MM.1S (cell line): ENCODE measurements around the gene CNNM4.

Experiments used
- DNase-seq: peaks from one replicate; pipeline ENCODE4 v3.0.0-alpha.2; 2015
- H2AFZ ChIP-seq: fragments of 300-600 bp; sonication (generic); 2 replicates; pipeline ENCODE4 v1.6.0; 2016; ENCODE audit warnings: antibody characterized with exemption, low read length
- H3F3A ChIP-seq: fragments of 300-600 bp; sonication (generic); 2 replicates; pipeline ENCODE4 v1.6.1; 2016; ENCODE audit warnings: mild to moderate bottlenecking, antibody characterized with exemption, low read length, moderate library complexity, mixed read lengths; ENCODE audit not compliant: insufficient read depth
- H3K27ac ChIP-seq: fragments of 300-600 bp; sonication (generic); 2 replicates; pipeline ENCODE4 v1.5.1; 2016; ENCODE audit warnings: mild to moderate bottlenecking, low read length
- H3K27me3 ChIP-seq: fragments of 300-600 bp; sonication (generic); replicated peaks from 2 replicates; pipeline ENCODE4 v1.6.0; 2016; ENCODE audit warnings: low read length; ENCODE audit not compliant: insufficient read depth
- H3K36me3 ChIP-seq: fragments of 300-600 bp; sonication (generic); replicated peaks from 2 replicates; pipeline ENCODE4 v1.6.1; 2016; ENCODE audit warnings: mild to moderate bottlenecking, low read length, mixed read lengths; ENCODE audit not compliant: insufficient read depth
- H3K4me1 ChIP-seq: fragments of 300-600 bp; sonication (generic); 2 replicates; pipeline ENCODE4 v1.6.1; 2016; ENCODE audit warnings: low read length, mixed read lengths
- H3K4me2 ChIP-seq: fragments of 300-600 bp; sonication (generic); 2 replicates; pipeline ENCODE4 v1.6.0; 2016; ENCODE audit warnings: low read depth, low read length
- H3K4me3 ChIP-seq: fragments of 300-600 bp; sonication (generic); 2 replicates; pipeline ENCODE4 v1.5.1; 2016; ENCODE audit warnings: low read length, mixed read lengths
- H3K79me2 ChIP-seq: fragments of 300-600 bp; sonication (generic); 2 replicates; pipeline ENCODE4 v1.6.1; 2016; ENCODE audit warnings: mixed run types, low read length, mixed read lengths
- H3K9ac ChIP-seq: fragments of 300-600 bp; sonication (generic); 2 replicates; pipeline ENCODE4 v1.6.1; 2016; ENCODE audit warnings: low read length, mixed read lengths
- H3K9me2 ChIP-seq: fragments of 300-600 bp; sonication (generic); replicated peaks from 2 replicates; pipeline ENCODE4 v1.6.1; 2016; ENCODE audit warnings: mild to moderate bottlenecking, low read length, mixed read lengths; ENCODE audit not compliant: insufficient read depth
- H3K9me3 ChIP-seq: fragments of 300-600 bp; sonication (generic); replicated peaks from 2 replicates; pipeline ENCODE4 v1.6.1; 2016; ENCODE audit warnings: mild to moderate bottlenecking, low read length, mixed read lengths; ENCODE audit not compliant: insufficient read depth
- H4K20me1 ChIP-seq: fragments of 300-600 bp; sonication (generic); 2 replicates; pipeline ENCODE4 v1.6.1; 2016; ENCODE audit warnings: mild to moderate bottlenecking, low read length, moderate library complexity, mixed read lengths; ENCODE audit not compliant: insufficient read depth
- CTCF ChIP-seq: fragments of 300-600 bp; sonication (generic); IDR thresholded peaks from 2 replicates; pipeline ENCODE4 v1.5.1; 2016; ENCODE audit warnings: antibody characterized with exemption, low read length, mixed read lengths
- EZH2 ChIP-seq: fragments of 300-600 bp; sonication (generic); optimal IDR thresholded peaks from 2 replicates; pipeline ENCODE3; 2017; ENCODE audit warnings: low read depth, mild to moderate bottlenecking, antibody characterized with exemption, low read length, mixed read lengths
- EZH2phosphoT487 ChIP-seq: fragments of 300-600 bp; sonication (generic); IDR thresholded peaks from 2 replicates; pipeline ENCODE4 v1.6.1; 2018; ENCODE audit warnings: antibody characterized with exemption, low read length

Gene CNNM4

GRCh38 chr2:96823198-96823597, 62.5 kb downstream of the CNNM4 start:
- Histone ChIP-seq H4K20me1 (0 out of 2 replicates have a peak, but pooled peaks cover 7% of the 10 kb centered on the region), H3K9ac (no peak overlapping the region), H3K9me3 (no peaks in the 10 kb centered on the region), H3K9me2 (no peaks in the 10 kb centered on the region), H3K27me3 (no peaks in the 10 kb centered on the region), H3K36me3 (peaks cover 7% of the 10 kb centered on the region), H3F3A (peaks cover 6% of the 10 kb centered on the region; the same call in 1 of the 2 replicates), H3K4me1 (peaks cover 11% of the 10 kb centered on the region; the same call in 1 of the 2 replicates), H3K4me2 (no peak overlapping the region), H2AFZ (no peak overlapping the region), H3K27ac (no peak overlapping the region), H3K4me3 (no peak overlapping the region), H3K79me2 (peaks cover 77% of the 10 kb centered on the region)
- TF ChIP-seq CTCF, result no peak
- TF ChIP-seq EZH2phosphoT487, result no peak
- no peak for TF ChIP-seq EZH2
- DNase-seq, result no peak

- Histone ChIP-seq H3K27me3 (no peaks in the 10 kb centered on the region), H3K9me3 (no peaks in the 10 kb centered on the region), H3K36me3 (peaks cover 11% of the 10 kb centered on the region), H4K20me1 (0 out of 2 replicates have a peak, but pooled peaks cover 7% of the 10 kb centered on the region), H3K4me3 (no peak overlapping the region), H3K9ac (no peak overlapping the region), H3K4me1 (0 out of 2 replicates have a peak, but pooled peaks cover 8% of the 10 kb centered on the region), H2AFZ (no peak overlapping the region), H3K9me2 (no peaks in the 10 kb centered on the region), H3K79me2 (peaks cover 66% of the 10 kb centered on the region), H3F3A (peaks cover 6% of the 10 kb centered on the region; the same call in 1 of the 2 replicates), H3K27ac (no peak overlapping the region), H3K4me2 (no peak overlapping the region)
- TF ChIP-seq EZH2phosphoT487 (no peak), EZH2 (no peak), CTCF (no peak)
- no peak for DNase-seq
Measured at GRCh38 chr2:96824079-96824870, 63.6 kb downstream of the CNNM4 start.

DNA sequence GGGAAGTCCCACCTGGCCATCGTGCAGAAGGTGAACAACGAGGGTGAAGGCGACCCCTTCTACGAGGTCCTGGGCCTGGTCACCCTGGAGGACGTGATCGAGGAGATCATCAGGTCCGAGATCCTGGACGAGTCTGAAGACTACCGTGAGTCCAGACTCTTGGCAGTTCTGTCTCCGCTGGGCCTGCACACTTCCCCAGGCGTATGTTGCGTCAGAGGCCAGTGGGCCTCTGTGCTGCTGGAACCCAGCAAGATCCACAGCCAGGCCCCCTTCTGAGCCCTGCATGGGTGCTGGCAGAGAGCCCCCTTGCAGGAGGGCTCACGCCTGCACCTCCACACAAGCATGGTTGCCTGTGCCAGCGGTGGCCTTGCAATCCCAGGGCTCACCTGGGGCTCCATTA, 64.4 kb downstream of the CNNM4 start:
- Histone ChIP-seq H3K4me3 (no peak overlapping the region), H3F3A (peaks cover 14% of the 10 kb centered on the region; the same call in 1 of the 2 replicates), H2AFZ (no peak overlapping the region), H3K9ac (no peak overlapping the region), H3K9me2 (no peaks in the 10 kb centered on the region), H4K20me1 (0 out of 2 replicates have a peak, but pooled peaks cover 7% of the 10 kb centered on the region), H3K4me2 (no peak overlapping the region), H3K27me3 (no peaks in the 10 kb centered on the region), H3K27ac (no peak overlapping the region), H3K79me2 (peaks cover 58% of the 10 kb centered on the region), H3K9me3 (no peaks in the 10 kb centered on the region), H3K36me3 (peaks cover 11% of the 10 kb centered on the region), H3K4me1 (0 out of 2 replicates have a peak, but pooled peaks cover 5% of the 10 kb centered on the region)
- TF ChIP-seq EZH2, result no peak
- no peak for TF ChIP-seq EZH2phosphoT487
- no peak for DNase-seq
